ENCODE measurements around the gene RPLP2.

Gene RPLP2

GRCh38 chr11:825366-826226 is 15.8 kb downstream of the RPLP2 start:
- no peak for DNase-seq

GRCh38 chr11:826227-826621 is 16.5 kb downstream of the RPLP2 start:
- no peak for DNase-seq

GRCh38 chr11:826836-827145 is 17.0 kb downstream of the RPLP2 start:
- DNase-seq, result no peak

GRCh38 chr11:827146-827896 is 17.6 kb downstream of the RPLP2 start:
- no peak for DNase-seq

- DNase-seq, result no peak
These were observed 18.1 kb downstream of the RPLP2 start, which contains the start of gene CRACR2B for GRCh38 chr11:827897-828192. CRACR2B (plus strand) TSS chr11:827919; CDS start chr11:828608, 689 bp downstream.

- DNase-seq, result no peak
These were observed 18.9 kb downstream of the RPLP2 start for GRCh38 chr11:828506-829175.

- no peak for DNase-seq
These were observed 19.5 kb downstream of the RPLP2 start for GRCh38 chr11:829176-829846.

GRCh38 chr11:829847-830294 is 20.1 kb downstream of the RPLP2 start:
- DNase-seq, result no peak

GRCh38 chr11:830295-831117 is 20.7 kb downstream of the RPLP2 start:
- no peak for DNase-seq

GRCh38 chr11:831118-831864 is 21.5 kb downstream of the RPLP2 start:
- DNase-seq, result no peak

- no peak for DNase-seq
These were observed 22.3 kb downstream of the RPLP2 start for GRCh38 chr11:831961-832528.

- DNase-seq, result peak; percentile 62
These were observed 22.9 kb downstream of the RPLP2 start, which contains the start of gene CD151 for GRCh38 chr11:832529-833113. CD151 (plus strand) TSS chr11:832952; CDS start chr11:836070, 3,118 bp downstream.

- peak; percentile 62 for DNase-seq
These were observed 23.5 kb downstream of the RPLP2 start for GRCh38 chr11:833114-833791.

- no peak for DNase-seq
These were observed 24.1 kb downstream of the RPLP2 start for GRCh38 chr11:833849-834311.

GRCh38 chr11:834371-835316 is 24.9 kb downstream of the RPLP2 start:
- DNase-seq, result peak; percentile 49

GRCh38 chr11:836274-836673 is 26.5 kb downstream of the RPLP2 start:
- no peak for DNase-seq

GRCh38 chr11:836700-837099 is 26.9 kb downstream of the RPLP2 start:
- DNase-seq, result no peak

- DNase-seq, result no peak
These were observed 27.6 kb downstream of the RPLP2 start for GRCh38 chr11:837189-837989.
